ENCODE data around the gene CENPX. TPM values are rescaled to one million over a fixed set of nuclear protein-coding genes. Genes with fewer than 3 reads are reported as not detected.

The CENPX gene
- total and polyA plus RNA-seq, 2 of the 13 experiments (the other 11 are each of a cell fraction or from before 2014, with no cell fraction given): 92.7 to 170 TPM

GRCh38 chr17:82016061-82016874 is 6.4 kb downstream of the CENPX start (continued):
- TF ChIP-seq ZNF784 (CRISPR knock-in tag; IDR thresholded peaks at IDR 0.05; ENCODE audit: borderline replicate concordance) (no peak), HOXA5 (CRISPR knock-in tag; IDR thresholded peaks at IDR 0.05) (no peak), PRDM15 (CRISPR knock-in tag; IDR thresholded peaks at IDR 0.05) (no peak), ZNF788 (CRISPR knock-in tag; IDR thresholded peaks at IDR 0.05; ENCODE audit: borderline replicate concordance) (0 out of 2 replicates have a peak, but pooled peaks have one; percentile 12), ZBTB37 (CRISPR knock-in tag; IDR thresholded peaks at IDR 0.05) (no peak), IRF1 (CRISPR knock-in tag; IDR thresholded peaks at IDR 0.05; ENCODE audit: low read depth) (no peak), ZSCAN31 (CRISPR knock-in tag; IDR thresholded peaks at IDR 0.05; ENCODE audit: low read depth) (peak; percentile 15; the same call in 1 of the 2 replicates), CBFB (CRISPR knock-in tag; IDR thresholded peaks at IDR 0.05) (no peak), PCBP2 (optimal IDR thresholded peaks at IDR 0.05; ENCODE audit: low read depth, low read length, poor library complexity, severe bottlenecking) (no peak), CC2D1A (CRISPR knock-in tag; IDR thresholded peaks at IDR 0.05) (no peak), BRD4 (CRISPR knock-in tag; IDR thresholded peaks at IDR 0.05) (0 out of 2 replicates have a peak, but pooled peaks have one; percentile 13), BATF2 (CRISPR knock-in tag; IDR thresholded peaks at IDR 0.05) (0 out of 2 replicates have a peak, but pooled peaks have one; percentile 20), ELF1 (CRISPR knock-in tag; IDR thresholded peaks at IDR 0.05) (no peak), ZNF331 (CRISPR knock-in tag; IDR thresholded peaks at IDR 0.05) (no peak), CREB1 (IDR thresholded peaks at IDR 0.05) (no peak), CREB1 (CRISPR knock-in tag; IDR thresholded peaks at IDR 0.05) (no peak), KDM3A (CRISPR knock-in tag; IDR thresholded peaks at IDR 0.05; ENCODE audit: low read depth) (no peak; the same call in 1 of the 2 replicates), ZNF354B (CRISPR knock-in tag; IDR thresholded peaks at IDR 0.05) (0 out of 2 replicates have a peak, but pooled peaks have one; percentile 23), ZNF282 (IDR thresholded peaks at IDR 0.05; ENCODE audit: partially characterized antibody) (no peak), PAF1 (CRISPR knock-in tag; IDR thresholded peaks at IDR 0.05) (peak; percentile 86), ZBTB43 (CRISPR knock-in tag; conservative IDR thresholded peaks at IDR 0.05) (no peak)

Measured in HepG2 (cell line).